Keratinocyte (primary cell): ENCODE results near the gene ZNF735. TPM values are rescaled to one million over a fixed set of nuclear protein-coding genes. Genes with fewer than 3 reads are reported as not detected.

Experiments used
- DNase-seq: peaks from one replicate; pipeline ENCODE4 v3.0.0-alpha.2; 2011; ENCODE audit warnings: low read depth, missing footprints, low spot score
- FAIRE-seq: peaks from 2 replicates; lab custom pipeline; 2011; peaks lifted over from hg19 to GRCh38; lab: Jason Lieb, UNC
- H2AFZ ChIP-seq: 2 replicates; pipeline ENCODE4 v1.6.0; 2012; ENCODE audit warnings: low read length, control low read depth, inconsistent platforms; ENCODE audit not compliant: control insufficient read depth
- H3K27ac ChIP-seq: 2 replicates; pipeline ENCODE4 v1.5.1; 2011; ENCODE audit warnings: low read length; ENCODE audit not compliant: control insufficient read depth, insufficient read depth
- H3K27me3 ChIP-seq: 3 replicates; pipeline ENCODE4 v1.6.0; 2011; ENCODE audit warnings: low read length; ENCODE audit not compliant: control insufficient read depth, insufficient read depth; ENCODE audit errors: extremely low read depth
- H3K36me3 ChIP-seq, 2 experiments: 2 replicates in 1 of 2; 3 replicates in 1 of 2; pipeline ENCODE4 v1.5.1; 2011; ENCODE audit warnings: low read length in 2 of 2, mild to moderate bottlenecking in 1 of 2; ENCODE audit not compliant: control insufficient read depth in 2 of 2, insufficient read depth in 2 of 2; ENCODE audit errors: extremely low read depth in 1 of 2
- H3K4me1 ChIP-seq: 3 replicates; pipeline ENCODE4 v1.5.1; 2011; ENCODE audit warnings: low read length; ENCODE audit not compliant: control insufficient read depth, insufficient read depth; ENCODE audit errors: extremely low read depth
- H3K4me2 ChIP-seq: 3 replicates; pipeline ENCODE4 v1.6.0; 2011; ENCODE audit warnings: low read depth, low read length; ENCODE audit not compliant: control insufficient read depth, insufficient read depth; ENCODE audit errors: extremely low read depth
- H3K4me3 ChIP-seq, 3 experiments: fragments of 200-600 bp in 1 of 3; sonication (generic) in 1 of 3; 2 replicates in 2 of 3; 3 replicates in 1 of 3; pipeline ENCODE4 v1.5.1; 2011 to 2016; ENCODE audit warnings: low read length in 3 of 3, mild to moderate bottlenecking in 3 of 3, control low read depth in 2 of 3, inconsistent platforms in 1 of 3, low read depth in 1 of 3, mixed read lengths in 1 of 3, mixed run types in 1 of 3, moderate library complexity in 1 of 3; ENCODE audit not compliant: control insufficient read depth in 2 of 3, insufficient read depth in 2 of 3; ENCODE audit errors: extremely low read depth in 1 of 3
- H3K79me2 ChIP-seq: 2 replicates; pipeline ENCODE4 v1.6.0; 2012; ENCODE audit warnings: low read length; ENCODE audit not compliant: control insufficient read depth, insufficient read depth
- H3K9ac ChIP-seq: 3 replicates; pipeline ENCODE4 v1.6.0; 2011; ENCODE audit warnings: low read length; ENCODE audit not compliant: control insufficient read depth, insufficient read depth; ENCODE audit errors: extremely low read depth
- H3K9me1 ChIP-seq: 3 replicates; pipeline ENCODE4 v1.6.0; 2011; ENCODE audit warnings: low read length; ENCODE audit not compliant: control insufficient read depth, insufficient read depth; ENCODE audit errors: extremely low read depth
- H3K9me3 ChIP-seq: 2 replicates; pipeline ENCODE4 v1.5.1; 2012; ENCODE audit warnings: low read depth, low read length; ENCODE audit not compliant: control insufficient read depth
- H4K20me1 ChIP-seq: 3 replicates; pipeline ENCODE4 v1.6.0; 2011; ENCODE audit warnings: low read length; ENCODE audit not compliant: control insufficient read depth, insufficient read depth; ENCODE audit errors: extremely low read depth
- CTCF ChIP-seq, 3 experiments: IDR thresholded peaks in 1 of 3; conservative IDR thresholded peaks in 1 of 3; optimal IDR thresholded peaks in 1 of 3; 2 replicates in 2 of 3; 3 replicates in 1 of 3; pipeline versions ENCODE3 to v1.5.1; 2011; ENCODE audit warnings: low read length in 3 of 3, mild to moderate bottlenecking in 3 of 3, moderate library complexity in 2 of 3, control low read depth in 1 of 3, inconsistent platforms in 1 of 3; ENCODE audit not compliant: insufficient read depth in 2 of 3; ENCODE audit errors: extremely low read depth in 1 of 3
- EZH2 ChIP-seq: IDR thresholded peaks from one replicate; pipeline ENCODE4 v1.6.1; 2012; ENCODE audit warnings: inconsistent platforms, mild to moderate bottlenecking, low read length, moderate library complexity
- dilution Hi-C: fragments of 300-500 bp; cut with MboI; formaldehyde crosslinking; loops from one replicate; pipeline ENCODE4 v1.7.0; 2020; ENCODE audit warnings: low sequenced_read_pairs; ENCODE audit not compliant: extremely low pct_ligation_motif_present
- polyA plus RNA-seq, 5 experiments: library from polyadenylated mRNA; depleted of rRNA in 3 of 5; stranded (reverse) in 3 of 5; stranded (forward) in 1 of 5; unstranded in 1 of 5; fragments of >200 nt; gene quantifications; 1 replicate in 1 of 5; 2 replicates in 3 of 5; 3 replicates in 1 of 5; pipeline versions ENCODE4 v1.2.1 to v1.2.3, GENCODE V29; 2011 to 2012; ENCODE audit warnings: missing spikeins in 2 of 5, low read depth in 1 of 5, low replicate concordance in 1 of 5

The ZNF735 gene
- polyA plus RNA-seq, 1 donor (not counting 4 experiments of a cell fraction or from before 2014, with no cell fraction given) = not detected

- H3K9me3 ChIP-seq = peaks cover 15% of the 10 kb centered on the region
- H4K20me1 ChIP-seq = no peaks in the 10 kb centered on the region
- TF ChIP-seq EZH2 = no peak
- TF ChIP-seq CTCF (optimal IDR thresholded peaks at IDR 0.05 in 1 of 3, IDR thresholded peaks at IDR 0.05 in 1 of 3, conservative IDR thresholded peaks at IDR 0.05 in 1 of 3; ENCODE audit: extremely low read depth in 1 of 3, insufficient read depth in 2 of 3, low read length in 3 of 3) = no peak
- no peak overlapping the region for H3K27ac ChIP-seq
- dilution Hi-C loops = no loop called here
- no peaks in the 10 kb centered on the region for H3K27me3 ChIP-seq
- H3K9ac ChIP-seq = no peak overlapping the region
- H3K4me2 ChIP-seq = no peak overlapping the region
- no peak overlapping the region for H3K4me3 ChIP-seq
- no peaks in the 10 kb centered on the region for H3K9me1 ChIP-seq
- no peaks in the 10 kb centered on the region for H3K36me3 ChIP-seq
- H2AFZ ChIP-seq = no peak overlapping the region
- H3K79me2 ChIP-seq = no peaks in the 10 kb centered on the region
- DNase-seq = no peak
- FAIRE-seq = no peak
- no peaks in the 10 kb centered on the region for H3K4me1 ChIP-seq
Measured at GRCh38 chr7:64184376-64184775, 22.6 kb upstream of the ZNF735 start.

GRCh38 chr7:64187408-64187807 is 19.6 kb upstream of the ZNF735 start:
- peaks cover 12% of the 10 kb centered on the region for H3K9me3 ChIP-seq
- H3K27me3 ChIP-seq = no peaks in the 10 kb centered on the region
- no peaks in the 10 kb centered on the region for H3K9me1 ChIP-seq
- no peak for FAIRE-seq
- no peak overlapping the region for H3K4me2 ChIP-seq
- no peaks in the 10 kb centered on the region for H4K20me1 ChIP-seq
- H3K27ac ChIP-seq = no peak overlapping the region
- no peaks in the 10 kb centered on the region for H3K36me3 ChIP-seq
- H3K9ac ChIP-seq = no peak overlapping the region
- H2AFZ ChIP-seq = no peak overlapping the region
- TF ChIP-seq CTCF (optimal IDR thresholded peaks at IDR 0.05 in 1 of 3, IDR thresholded peaks at IDR 0.05 in 1 of 3, conservative IDR thresholded peaks at IDR 0.05 in 1 of 3; ENCODE audit: extremely low read depth in 1 of 3, insufficient read depth in 2 of 3, low read length in 3 of 3) = no peak
- no peak for TF ChIP-seq EZH2
- H3K4me3 ChIP-seq = no peak overlapping the region
- no peaks in the 10 kb centered on the region for H3K4me1 ChIP-seq
- dilution Hi-C loops = no loop called here
- no peak for DNase-seq
- H3K79me2 ChIP-seq = no peaks in the 10 kb centered on the region
